Central memory CD8-positive, alpha-beta T cell (primary cell): Measurements from ENCODE around the gene KIRREL3.

Experiments used
- ATAC-seq: fragments of 150-1000 bp; cut with Tn5 transposase; replicated peaks from 2 replicates; pipeline ENCODE4 v1.10.0; 2022; ENCODE audit warnings: mild to moderate bottlenecking, moderate FRiP score, moderate number of reproducible peaks; ENCODE audit not compliant: poor library complexity, severe bottlenecking; ENCODE audit errors: extremely low read depth
- DNase-seq, 2 donors: peaks; one replicate each; pipeline ENCODE4 v3.0.0; 2021; ENCODE audit warnings: low spot score in 2 of 2
- H3K27ac Mint-ChIP-seq: one replicate; pipeline ENCODE4 v1.8.0; 2022; ENCODE audit warnings: low read depth, mild to moderate bottlenecking, moderate library complexity, mixed read lengths
- H3K27me3 Mint-ChIP-seq: one replicate; pipeline ENCODE4 v1.8.0; 2022; ENCODE audit warnings: mixed read lengths
- H3K36me3 Mint-ChIP-seq: one replicate; pipeline ENCODE4 v1.8.0; 2022; ENCODE audit warnings: mild to moderate bottlenecking, moderate library complexity, mixed read lengths; ENCODE audit not compliant: insufficient read depth
- H3K4me1 Mint-ChIP-seq: one replicate; pipeline ENCODE4 v1.8.0; 2022; ENCODE audit warnings: mixed read lengths
- H3K4me3 Mint-ChIP-seq: one replicate; pipeline ENCODE4 v1.8.0; 2022; ENCODE audit warnings: mild to moderate bottlenecking, moderate library complexity, mixed read lengths
- H3K9me3 Mint-ChIP-seq: one replicate; pipeline ENCODE4 v1.8.0; 2022; ENCODE audit warnings: mixed read lengths

Gene KIRREL3

DNA sequence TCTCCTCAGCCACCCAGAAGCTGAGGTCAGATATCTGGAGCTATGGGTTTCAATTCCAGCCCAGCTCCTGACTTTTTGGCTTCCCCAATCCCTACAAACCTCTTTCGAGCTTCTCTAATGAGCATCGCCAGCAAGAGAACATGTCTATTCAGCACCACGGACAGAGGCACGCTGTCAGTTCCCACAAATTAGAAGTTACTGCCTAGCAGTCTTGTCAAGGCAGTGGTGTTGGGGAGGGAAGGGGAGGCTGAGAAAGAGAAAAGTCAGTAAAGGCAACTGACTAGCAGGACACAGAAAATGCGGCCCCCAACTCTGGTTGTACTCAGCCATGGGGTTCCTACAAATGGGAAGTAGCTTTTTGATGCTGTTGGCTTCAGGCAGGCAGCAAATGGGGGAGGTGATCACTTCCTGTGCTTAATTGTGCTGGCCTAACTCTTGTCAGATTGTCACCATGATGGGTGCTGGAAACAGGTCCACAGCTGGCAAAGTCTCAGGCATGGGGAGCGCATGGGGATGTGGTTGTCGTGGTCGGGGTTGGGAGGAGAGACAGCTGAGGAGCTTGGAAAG is 439.2 kb downstream of the KIRREL3 start:
- Mint-ChIP-seq H3K27me3 (peaks cover 30% of the 10 kb centered on the region), H3K27ac (no peak overlapping the region), H3K9me3 (peaks cover 7% of the 10 kb centered on the region), H3K36me3 (no peaks in the 10 kb centered on the region), H3K4me1 (no peaks in the 10 kb centered on the region), H3K4me3 (no peak overlapping the region)
- no peak for DNase-seq
- ATAC-seq, result no peak

DNA sequence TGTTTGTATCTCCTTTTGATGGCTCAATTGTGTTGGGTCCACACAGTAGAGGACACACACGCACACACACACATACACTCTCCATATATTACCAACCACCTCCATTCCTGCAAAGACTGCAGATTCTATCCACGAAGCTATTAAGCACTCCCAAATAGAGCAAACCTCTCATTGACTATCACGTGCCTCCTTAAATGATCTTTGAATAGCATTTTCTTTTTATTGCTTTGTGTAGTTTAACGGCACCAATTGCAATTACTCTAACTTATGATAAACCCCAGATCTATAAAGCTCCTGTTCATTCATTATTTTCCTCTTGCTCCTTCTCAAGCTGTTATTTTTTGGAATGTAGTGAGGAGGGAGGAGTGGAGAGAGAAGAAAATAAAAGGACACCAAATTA is 440.3 kb downstream of the KIRREL3 start:
- no peak for DNase-seq
- Mint-ChIP-seq H3K9me3 (peaks cover 7% of the 10 kb centered on the region), H3K27ac (no peak overlapping the region), H3K36me3 (no peaks in the 10 kb centered on the region), H3K4me1 (no peaks in the 10 kb centered on the region), H3K27me3 (peaks cover 30% of the 10 kb centered on the region), H3K4me3 (no peak overlapping the region)
- no peak for ATAC-seq

DNA sequence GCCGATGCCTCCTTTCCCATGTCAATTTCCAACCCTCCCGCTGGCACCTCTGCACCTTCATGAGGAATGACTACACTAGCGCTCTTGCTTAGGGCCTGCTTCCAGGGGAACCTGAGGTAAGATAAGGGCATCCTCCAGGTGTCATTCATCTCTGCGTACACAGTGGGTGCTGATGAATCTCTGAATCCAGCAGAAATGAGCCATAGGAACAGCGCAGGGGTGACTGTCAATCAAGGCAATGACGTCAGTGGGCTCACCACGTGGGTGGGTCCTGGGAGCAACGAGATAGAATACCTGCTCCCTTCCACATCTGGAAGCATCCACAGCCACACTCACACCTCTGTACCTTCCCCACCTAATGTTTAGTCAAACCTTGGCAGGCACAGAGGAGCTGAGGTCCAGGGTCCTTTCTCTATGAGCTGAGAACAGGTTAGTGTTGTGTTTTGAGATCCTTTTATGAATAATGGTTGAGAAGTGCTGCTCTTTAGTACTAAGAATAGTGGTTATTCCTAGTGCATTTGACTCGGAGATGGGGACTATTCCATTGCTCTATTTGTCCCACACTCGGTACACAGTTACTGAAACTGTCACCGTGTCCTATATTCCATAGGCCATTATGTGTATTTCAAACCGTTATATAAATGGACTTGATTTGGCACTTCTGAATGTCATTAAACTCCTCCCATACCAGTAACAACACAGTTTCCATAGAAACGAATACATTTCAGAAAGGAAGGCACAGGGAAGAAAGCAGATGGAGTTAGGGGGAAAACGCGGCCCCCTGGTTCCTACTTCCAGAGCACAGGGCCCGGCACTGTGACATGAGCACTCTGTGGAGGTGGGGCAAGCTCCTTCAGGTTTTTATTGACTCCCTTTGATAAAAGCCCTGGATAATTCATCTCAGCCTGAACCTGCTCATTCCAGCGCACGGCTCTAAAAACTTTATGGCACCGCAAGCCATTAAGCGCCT is 451.7 kb downstream of the KIRREL3 start:
- DNase-seq (no peak), ATAC-seq (no peak)
- Mint-ChIP-seq H3K4me3 (no peak overlapping the region), H3K27me3 (peaks cover 41% of the 10 kb centered on the region), H3K36me3 (no peaks in the 10 kb centered on the region), H3K4me1 (no peaks in the 10 kb centered on the region), H3K27ac (no peak overlapping the region), H3K9me3 (no peaks in the 10 kb centered on the region)

DNA sequence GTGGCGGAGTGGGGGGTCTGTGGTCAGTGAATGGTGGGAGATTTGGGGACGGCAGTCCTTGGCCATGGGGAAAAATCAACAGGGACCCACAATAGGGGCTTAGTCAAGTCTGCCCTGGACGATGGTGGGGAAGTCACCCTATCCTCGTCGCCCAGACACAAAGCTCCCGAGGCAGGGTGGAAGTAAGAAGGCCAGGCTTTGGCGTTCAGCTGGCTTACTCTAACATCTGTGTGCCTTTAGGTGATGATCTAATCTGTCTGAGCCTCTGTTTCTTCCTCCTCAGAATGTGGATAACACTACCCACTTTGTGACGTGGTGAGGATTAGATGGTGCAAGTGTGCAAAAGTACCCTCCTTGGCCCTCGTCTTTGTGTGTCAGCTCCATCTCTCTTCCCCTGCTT is 452.9 kb downstream of the KIRREL3 start:
- Mint-ChIP-seq H3K4me3 (no peak overlapping the region), H3K4me1 (no peaks in the 10 kb centered on the region), H3K27me3 (peaks cover 52% of the 10 kb centered on the region), H3K27ac (no peak overlapping the region), H3K36me3 (no peaks in the 10 kb centered on the region), H3K9me3 (no peaks in the 10 kb centered on the region)
- ATAC-seq (no peak), DNase-seq (no peak)

DNA sequence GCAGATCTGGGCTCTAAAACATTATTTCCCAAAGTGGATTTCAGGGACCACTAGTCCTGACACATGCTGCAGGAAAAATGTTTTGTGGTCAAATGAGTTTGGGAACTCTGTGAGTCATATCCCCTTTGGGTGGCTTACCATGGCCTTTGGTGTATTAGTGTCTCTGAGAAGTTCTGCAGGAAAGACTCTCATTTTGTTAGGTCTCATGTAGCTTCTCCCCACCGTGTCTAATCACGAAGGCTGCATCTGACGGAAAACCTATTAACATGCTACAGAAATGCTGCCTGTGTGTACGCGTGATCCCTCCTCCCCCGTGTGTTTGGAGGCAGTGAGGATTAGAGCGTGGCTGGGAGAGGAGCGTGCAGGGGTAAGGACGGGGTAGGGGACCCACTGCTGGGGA is 453.4 kb downstream of the KIRREL3 start:
- DNase-seq, result no peak
- no peak overlapping the region for H3K4me3 Mint-ChIP-seq
- no peaks in the 10 kb centered on the region for H3K36me3 Mint-ChIP-seq
- no peaks in the 10 kb centered on the region for H3K9me3 Mint-ChIP-seq
- H3K27ac Mint-ChIP-seq, result no peak overlapping the region
- H3K4me1 Mint-ChIP-seq, result no peaks in the 10 kb centered on the region
- H3K27me3 Mint-ChIP-seq, result peaks cover 57% of the 10 kb centered on the region
- ATAC-seq, result no peak

DNA sequence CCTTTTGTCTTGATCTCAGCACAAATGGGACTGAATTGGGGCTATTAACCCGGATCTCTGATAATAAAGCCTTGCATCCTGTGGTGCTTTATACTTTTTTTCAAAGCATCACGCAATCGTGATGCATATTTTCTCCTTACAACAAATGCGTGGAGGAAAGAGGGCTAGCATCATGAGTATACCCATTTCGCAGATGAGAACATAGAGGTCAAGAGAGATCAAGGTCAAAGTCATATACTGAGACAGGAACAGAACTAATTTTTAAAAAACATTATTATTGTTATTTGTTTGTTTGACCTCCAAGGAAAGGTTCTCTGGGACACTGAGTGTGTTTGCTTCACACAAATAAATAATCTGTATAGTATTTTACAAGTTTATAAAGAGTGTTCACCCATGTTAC is 453.9 kb downstream of the KIRREL3 start:
- Mint-ChIP-seq H3K27me3 (peaks cover 60% of the 10 kb centered on the region), H3K4me1 (no peaks in the 10 kb centered on the region), H3K4me3 (no peak overlapping the region), H3K36me3 (no peaks in the 10 kb centered on the region), H3K9me3 (no peaks in the 10 kb centered on the region), H3K27ac (no peak overlapping the region)
- no peak for DNase-seq
- no peak for ATAC-seq

DNA sequence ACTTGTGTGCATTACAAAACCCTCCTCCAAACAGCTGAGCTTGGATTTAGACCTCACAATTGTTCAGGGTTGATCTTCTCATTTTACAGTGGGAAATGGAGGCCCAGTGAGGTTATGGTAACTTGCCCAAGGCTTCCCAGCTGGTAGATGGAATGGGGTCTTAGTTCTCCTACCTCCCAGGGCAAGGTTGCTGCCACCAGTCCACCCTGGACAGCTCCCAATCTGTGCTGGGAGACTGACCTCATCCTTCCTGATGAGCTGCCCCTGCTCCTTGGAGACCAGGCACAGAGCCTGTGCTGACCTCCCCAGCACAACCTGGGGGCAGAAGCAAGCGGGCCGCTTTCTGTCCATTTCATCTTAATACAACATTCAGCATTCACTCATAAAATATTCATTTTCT is 454.4 kb downstream of the KIRREL3 start:
- peaks cover 60% of the 10 kb centered on the region for H3K27me3 Mint-ChIP-seq
- H3K4me3 Mint-ChIP-seq, result no peak overlapping the region
- H3K9me3 Mint-ChIP-seq, result no peaks in the 10 kb centered on the region
- no peak for DNase-seq
- ATAC-seq, result no peak
- no peaks in the 10 kb centered on the region for H3K4me1 Mint-ChIP-seq
- no peaks in the 10 kb centered on the region for H3K36me3 Mint-ChIP-seq
- no peak overlapping the region for H3K27ac Mint-ChIP-seq

DNA sequence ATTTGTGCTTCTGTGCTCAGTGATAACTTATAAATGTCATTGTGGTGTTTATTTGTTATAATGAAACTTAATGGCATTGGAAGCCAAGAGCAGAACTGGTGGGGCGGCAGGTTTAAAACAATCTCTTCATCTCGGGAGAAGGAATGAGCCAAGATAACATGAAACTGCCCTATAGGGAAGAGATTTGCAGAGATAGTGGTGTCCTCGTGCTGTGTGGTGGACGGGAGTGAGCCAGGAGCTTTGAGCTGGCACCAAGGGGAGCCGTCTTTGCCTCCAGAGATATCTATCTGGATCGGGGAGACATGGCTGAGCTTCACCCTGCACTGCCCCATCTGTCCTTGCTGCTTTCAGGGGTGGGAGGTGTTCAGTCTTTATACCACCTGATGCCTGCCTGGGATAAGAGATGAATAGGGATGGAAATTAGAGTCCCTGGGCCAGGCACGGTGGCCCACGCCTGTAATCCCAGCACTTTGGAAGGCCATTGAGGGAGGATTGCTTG is 455.5 kb downstream of the KIRREL3 start:
- H3K4me1 Mint-ChIP-seq, result no peaks in the 10 kb centered on the region
- H3K9me3 Mint-ChIP-seq, result no peaks in the 10 kb centered on the region
- H3K36me3 Mint-ChIP-seq, result no peaks in the 10 kb centered on the region
- DNase-seq (no peak), ATAC-seq (no peak)
- H3K27me3 Mint-ChIP-seq, result peaks cover 67% of the 10 kb centered on the region
- no peak overlapping the region for H3K4me3 Mint-ChIP-seq
- no peak overlapping the region for H3K27ac Mint-ChIP-seq

DNA sequence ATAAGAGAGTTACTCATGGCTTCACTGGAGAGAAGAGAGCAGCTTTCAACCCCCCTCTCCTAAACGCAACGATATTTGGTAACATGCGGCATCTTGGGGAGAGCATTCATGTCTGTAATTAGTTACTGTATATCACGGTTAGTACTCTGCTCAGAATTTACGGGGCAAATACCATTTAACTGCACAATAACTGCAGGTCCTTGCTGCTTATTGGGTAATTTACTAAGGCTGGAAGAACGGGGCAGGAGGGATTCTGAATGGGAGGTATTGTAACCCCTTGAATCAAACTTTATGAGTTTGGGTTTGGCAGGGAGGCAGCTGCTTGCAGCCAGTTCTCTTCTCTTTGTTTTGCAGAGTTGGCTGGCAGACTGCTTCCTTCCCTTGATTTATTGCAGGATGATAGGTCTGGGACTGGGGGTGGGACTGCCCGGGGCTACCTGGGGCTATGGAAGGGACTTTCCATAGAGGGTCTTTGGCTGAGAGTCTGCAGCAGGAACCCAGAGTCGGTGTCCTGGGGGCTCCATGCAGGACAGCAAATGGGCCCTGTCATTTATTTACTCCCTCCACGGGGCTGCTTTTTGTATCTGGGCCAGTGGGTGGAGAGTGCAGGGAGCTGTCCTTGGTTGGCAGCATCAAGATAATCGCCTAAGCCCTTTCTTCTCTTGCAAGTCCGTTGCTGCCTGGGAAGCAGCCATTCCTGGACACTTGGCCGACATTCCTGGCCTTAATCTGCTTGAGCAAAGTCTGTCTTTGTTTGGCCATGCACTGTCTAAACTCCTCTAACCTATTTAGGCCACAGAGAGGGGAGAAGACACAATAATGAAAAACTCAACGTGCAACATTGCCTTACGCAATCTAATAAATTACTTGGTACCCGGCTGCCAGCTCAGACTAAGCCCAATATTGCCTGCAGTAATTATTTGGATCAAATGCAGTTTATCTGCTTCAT is 456.2 kb downstream of the KIRREL3 start:
- Mint-ChIP-seq H3K36me3 (no peaks in the 10 kb centered on the region), H3K4me3 (no peak overlapping the region), H3K4me1 (no peaks in the 10 kb centered on the region), H3K27me3 (peaks cover 75% of the 10 kb centered on the region), H3K9me3 (no peaks in the 10 kb centered on the region), H3K27ac (no peak overlapping the region)
- DNase-seq, result no peak
- no peak for ATAC-seq

DNA sequence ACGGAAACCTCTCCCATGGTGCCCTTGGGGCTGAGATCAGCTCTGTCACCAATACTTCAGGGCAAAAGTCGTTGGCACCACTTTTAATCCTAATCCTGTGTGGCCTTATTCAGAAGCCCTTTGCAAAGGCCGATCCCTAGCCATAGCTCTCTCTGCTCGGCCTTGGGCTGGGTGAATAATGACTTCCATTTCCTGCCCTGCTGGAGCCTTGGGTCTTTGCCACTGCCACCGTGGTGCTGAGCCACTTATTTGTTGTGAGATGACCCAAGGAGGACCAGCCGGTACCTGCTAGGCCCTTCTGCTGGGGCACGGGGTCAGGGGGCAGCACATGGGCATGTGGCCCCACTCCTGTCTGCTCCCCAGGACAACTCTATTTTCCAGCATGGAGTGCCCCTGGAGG is 456.9 kb downstream of the KIRREL3 start:
- no peak overlapping the region for H3K27ac Mint-ChIP-seq
- H3K9me3 Mint-ChIP-seq, result no peaks in the 10 kb centered on the region
- no peak overlapping the region for H3K4me3 Mint-ChIP-seq
- no peaks in the 10 kb centered on the region for H3K36me3 Mint-ChIP-seq
- ATAC-seq (no peak), DNase-seq (no peak)
- H3K27me3 Mint-ChIP-seq, result peaks cover 75% of the 10 kb centered on the region
- H3K4me1 Mint-ChIP-seq, result no peaks in the 10 kb centered on the region

DNA sequence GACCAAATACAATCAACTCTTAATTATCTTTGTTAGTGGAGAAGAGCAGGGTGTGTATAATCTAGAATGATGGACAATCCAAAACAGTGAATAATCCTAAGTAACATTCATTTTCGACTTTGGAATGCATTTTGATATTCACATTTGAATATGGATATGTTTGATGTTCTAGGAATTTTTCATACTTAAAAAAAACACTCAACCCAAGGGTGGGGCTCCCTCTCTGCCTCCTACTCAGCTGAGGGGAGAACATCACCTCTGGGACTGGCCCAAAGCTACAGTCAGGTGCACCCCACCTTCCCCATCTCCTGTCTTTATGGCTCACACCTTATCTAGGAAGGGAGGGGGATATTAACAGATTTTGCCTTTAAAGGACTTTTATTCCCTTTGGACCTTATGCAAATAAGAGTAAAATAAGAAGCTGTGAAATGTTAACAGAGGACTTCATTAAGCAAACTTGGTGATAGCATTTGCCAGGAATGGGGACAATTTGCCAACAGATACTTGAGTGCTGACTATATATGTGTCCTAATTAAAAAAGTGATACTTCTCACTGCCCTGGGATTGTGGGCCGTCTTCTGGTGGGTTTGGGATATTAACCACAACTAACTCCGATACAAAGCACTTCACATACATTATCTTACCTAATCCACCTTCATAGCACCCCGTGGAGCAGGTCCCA is 458.1 kb downstream of the KIRREL3 start:
- ATAC-seq, result no peak
- H3K27ac Mint-ChIP-seq, result no peak overlapping the region
- DNase-seq, result no peak
- peaks cover 72% of the 10 kb centered on the region for H3K27me3 Mint-ChIP-seq
- no peaks in the 10 kb centered on the region for H3K4me1 Mint-ChIP-seq
- no peaks in the 10 kb centered on the region for H3K9me3 Mint-ChIP-seq
- no peak overlapping the region for H3K4me3 Mint-ChIP-seq
- no peaks in the 10 kb centered on the region for H3K36me3 Mint-ChIP-seq

DNA sequence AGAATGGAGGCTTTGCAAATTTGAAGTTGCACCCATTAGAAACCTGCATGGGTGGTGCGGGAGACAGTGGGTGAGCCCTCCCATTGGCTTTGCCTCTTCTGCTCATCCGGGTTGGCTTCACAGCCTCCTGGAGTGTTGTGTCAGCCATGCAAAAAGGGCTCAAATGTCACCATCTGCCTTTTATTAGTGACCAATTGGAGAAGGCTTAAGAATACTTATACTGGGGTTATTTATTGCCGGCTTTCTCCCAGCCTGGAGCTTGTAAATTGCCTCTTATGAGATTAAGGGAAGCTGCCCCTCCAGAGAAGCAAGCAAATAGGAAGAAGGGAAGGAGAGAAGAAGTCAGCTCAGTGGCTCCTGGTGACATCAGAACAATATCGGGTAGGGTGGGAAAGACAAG is 462.5 kb downstream of the KIRREL3 start:
- ATAC-seq, result no peak
- Mint-ChIP-seq H3K9me3 (no peaks in the 10 kb centered on the region), H3K4me1 (no peaks in the 10 kb centered on the region), H3K27ac (no peak overlapping the region), H3K27me3 (peaks cover 56% of the 10 kb centered on the region), H3K36me3 (no peaks in the 10 kb centered on the region), H3K4me3 (no peak overlapping the region)
- no peak for DNase-seq
